ENCODE measurements around the gene RASGRF2. TPM values are rescaled to one million over a fixed set of nuclear protein-coding genes. Genes with fewer than 3 reads are reported as not detected.

Gene RASGRF2
- total RNA-seq, 1 experiment from 2014 or later: not detected

DNA sequence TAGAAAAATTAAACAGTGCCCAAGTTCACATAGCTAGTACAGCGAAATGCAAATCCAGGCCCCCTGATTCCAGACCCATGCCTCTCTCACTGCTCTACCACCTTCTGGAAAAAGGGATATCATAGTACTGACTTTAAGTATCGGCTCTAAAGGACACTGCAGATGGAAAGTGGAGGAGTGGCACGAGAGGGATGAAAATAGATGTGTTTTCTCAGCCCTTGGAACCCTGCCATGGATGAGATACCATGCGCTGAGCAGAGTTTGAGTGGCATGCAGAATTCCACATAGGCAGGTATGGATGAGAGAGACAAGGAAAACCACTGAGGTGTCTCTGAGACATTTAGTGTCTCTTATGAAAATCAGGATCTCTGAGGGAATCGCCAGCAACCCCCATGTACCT, 291.8 kb downstream of the RASGRF2 start:
- H3K36me3 Mint-ChIP-seq (ENCODE audit: insufficient read depth, unreplicated experiment): peaks cover 7% of the 10 kb centered on the region
- CTCF ChIA-PET: interaction anchor here (0.6 to 1.6 kb wide), 3 partner anchors 51 to 1098 kb away, joined by 3 to 6 read pairs (median 4); no protein-coding TSS in a partner anchor
- BruUV-seq (replicated peaks): no TSS peak
- DNase-seq (ENCODE audit: unreplicated experiment): no peak
- intact Hi-C loops (cut with micrococcal nuclease): no loop called here
- peaks cover 9% of the 10 kb centered on the region for H3K4me1 Mint-ChIP-seq (ENCODE audit: insufficient read depth, unreplicated experiment)
- TF ChIP-seq, protein P1, sequence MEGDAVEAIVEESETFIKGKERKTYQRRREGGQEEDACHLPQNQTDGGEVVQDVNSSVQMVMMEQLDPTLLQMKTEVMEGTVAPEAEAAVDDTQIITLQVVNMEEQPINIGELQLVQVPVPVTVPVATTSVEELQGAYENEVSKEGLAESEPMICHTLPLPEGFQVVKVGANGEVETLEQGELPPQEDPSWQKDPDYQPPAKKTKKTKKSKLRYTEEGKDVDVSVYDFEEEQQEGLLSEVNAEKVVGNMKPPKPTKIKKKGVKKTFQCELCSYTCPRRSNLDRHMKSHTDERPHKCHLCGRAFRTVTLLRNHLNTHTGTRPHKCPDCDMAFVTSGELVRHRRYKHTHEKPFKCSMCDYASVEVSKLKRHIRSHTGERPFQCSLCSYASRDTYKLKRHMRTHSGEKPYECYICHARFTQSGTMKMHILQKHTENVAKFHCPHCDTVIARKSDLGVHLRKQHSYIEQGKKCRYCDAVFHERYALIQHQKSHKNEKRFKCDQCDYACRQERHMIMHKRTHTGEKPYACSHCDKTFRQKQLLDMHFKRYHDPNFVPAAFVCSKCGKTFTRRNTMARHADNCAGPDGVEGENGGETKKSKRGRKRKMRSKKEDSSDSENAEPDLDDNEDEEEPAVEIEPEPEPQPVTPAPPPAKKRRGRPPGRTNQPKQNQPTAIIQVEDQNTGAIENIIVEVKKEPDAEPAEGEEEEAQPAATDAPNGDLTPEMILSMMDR (IDR thresholded peaks at IDR 0.05; ENCODE audit: unreplicated experiment): no peak
- no peak overlapping the region for H3K27ac Mint-ChIP-seq (ENCODE audit: low read depth, unreplicated experiment)
- no peaks in the 10 kb centered on the region for H3K9me3 Mint-ChIP-seq (ENCODE audit: unreplicated experiment)
- H3K4me3 Mint-ChIP-seq (ENCODE audit: unreplicated experiment): no peak overlapping the region
- H3K27me3 Mint-ChIP-seq (ENCODE audit: insufficient read depth, unreplicated experiment): no peaks in the 10 kb centered on the region
- POLR2A ChIA-PET: interaction anchor here (0.9 kb wide), 1 partner anchor 48 kb away, joined by 3 read pairs; no protein-coding TSS in a partner anchor

DNA sequence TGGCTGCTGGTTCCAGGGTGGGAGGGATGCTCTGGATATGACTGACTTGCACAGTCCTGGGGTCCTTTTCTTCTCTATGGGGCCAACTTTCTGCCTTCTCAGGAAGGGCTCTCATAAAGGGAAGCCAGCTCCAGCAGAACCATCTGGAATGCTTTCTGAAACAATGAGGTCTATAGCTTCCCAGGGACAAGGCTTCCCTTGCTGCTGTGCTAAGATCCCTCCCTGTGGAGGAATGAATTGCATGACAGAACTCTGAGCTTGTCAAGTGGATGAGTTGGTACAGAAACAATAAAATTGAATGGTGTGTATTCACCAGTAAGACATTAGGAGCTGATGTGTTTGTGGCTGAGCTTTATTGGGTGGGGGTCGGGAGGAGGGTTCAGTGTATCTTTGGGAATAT, 292.7 kb downstream of the RASGRF2 start:
- POLR2A ChIA-PET: interaction anchor here (1.4 to 1.8 kb wide), 2 partner anchors 16 to 46 kb away, joined by 7 to 9 read pairs; no protein-coding TSS in a partner anchor
- H3K4me3 Mint-ChIP-seq (ENCODE audit: unreplicated experiment): no peak overlapping the region
- TF ChIP-seq, protein P1 (IDR thresholded peaks at IDR 0.05; ENCODE audit: unreplicated experiment): no peak
- peaks cover 7% of the 10 kb centered on the region for H3K36me3 Mint-ChIP-seq (ENCODE audit: insufficient read depth, unreplicated experiment)
- no peaks in the 10 kb centered on the region for H3K27me3 Mint-ChIP-seq (ENCODE audit: insufficient read depth, unreplicated experiment)
- no peaks in the 10 kb centered on the region for H3K9me3 Mint-ChIP-seq (ENCODE audit: unreplicated experiment)
- no peak overlapping the region for H3K27ac Mint-ChIP-seq (ENCODE audit: low read depth, unreplicated experiment)
- peaks cover 9% of the 10 kb centered on the region for H3K4me1 Mint-ChIP-seq (ENCODE audit: insufficient read depth, unreplicated experiment)
- CTCF ChIA-PET: interaction anchor here (0.6 to 1.6 kb wide), 6 partner anchors 17 to 896 kb away, joined by 3 to 7 read pairs (median 4); no protein-coding TSS in a partner anchor
- intact Hi-C loops (cut with micrococcal nuclease): no loop called here
- DNase-seq (ENCODE audit: unreplicated experiment): no peak
- BruUV-seq (replicated peaks): no TSS peak

DNA sequence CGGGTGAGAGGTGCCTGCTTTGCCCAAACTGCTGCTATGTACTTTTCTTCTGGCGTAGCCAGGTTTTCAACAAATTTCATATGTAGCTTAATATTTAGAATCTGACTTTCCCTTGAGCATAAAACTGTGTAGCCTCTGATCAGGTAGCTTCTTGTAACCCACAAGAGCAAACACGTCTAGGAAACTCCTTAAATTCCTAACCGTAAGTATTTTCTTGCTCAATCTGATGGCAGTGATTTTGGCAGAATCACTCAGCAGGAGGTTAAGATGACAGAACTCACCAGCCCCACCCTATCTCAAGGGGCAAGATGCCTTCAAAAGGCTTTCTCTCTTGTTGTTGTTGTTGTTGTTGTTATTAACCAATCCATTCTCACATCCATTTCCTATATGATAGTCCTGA, 293.7 kb downstream of the RASGRF2 start:
- Mint-ChIP-seq H3K27ac (ENCODE audit: low read depth, unreplicated experiment) (no peak overlapping the region), H3K36me3 (ENCODE audit: insufficient read depth, unreplicated experiment) (peaks cover 7% of the 10 kb centered on the region), H3K27me3 (ENCODE audit: insufficient read depth, unreplicated experiment) (no peaks in the 10 kb centered on the region), H3K4me1 (ENCODE audit: insufficient read depth, unreplicated experiment) (peaks cover 9% of the 10 kb centered on the region), H3K4me3 (ENCODE audit: unreplicated experiment) (no peak overlapping the region), H3K9me3 (ENCODE audit: unreplicated experiment) (no peaks in the 10 kb centered on the region)
- ChIA-PET CTCF (interaction anchor here (0.7 to 1.2 kb wide), 4 partner anchors 16 to 47 kb away, joined by 3 to 7 read pairs (median 4); no protein-coding TSS in a partner anchor), POLR2A (interaction anchor here (0.6 to 1.8 kb wide), 4 partner anchors 15 to 318 kb away, joined by 3 to 9 read pairs (median 6); no protein-coding TSS in a partner anchor)
- intact Hi-C loops (cut with micrococcal nuclease): no loop called here
- TF ChIP-seq, protein P1 (IDR thresholded peaks at IDR 0.05; ENCODE audit: unreplicated experiment): no peak
- no TSS peak for BruUV-seq (replicated peaks)
- peak; percentile 26 for DNase-seq (ENCODE audit: unreplicated experiment)

DNA sequence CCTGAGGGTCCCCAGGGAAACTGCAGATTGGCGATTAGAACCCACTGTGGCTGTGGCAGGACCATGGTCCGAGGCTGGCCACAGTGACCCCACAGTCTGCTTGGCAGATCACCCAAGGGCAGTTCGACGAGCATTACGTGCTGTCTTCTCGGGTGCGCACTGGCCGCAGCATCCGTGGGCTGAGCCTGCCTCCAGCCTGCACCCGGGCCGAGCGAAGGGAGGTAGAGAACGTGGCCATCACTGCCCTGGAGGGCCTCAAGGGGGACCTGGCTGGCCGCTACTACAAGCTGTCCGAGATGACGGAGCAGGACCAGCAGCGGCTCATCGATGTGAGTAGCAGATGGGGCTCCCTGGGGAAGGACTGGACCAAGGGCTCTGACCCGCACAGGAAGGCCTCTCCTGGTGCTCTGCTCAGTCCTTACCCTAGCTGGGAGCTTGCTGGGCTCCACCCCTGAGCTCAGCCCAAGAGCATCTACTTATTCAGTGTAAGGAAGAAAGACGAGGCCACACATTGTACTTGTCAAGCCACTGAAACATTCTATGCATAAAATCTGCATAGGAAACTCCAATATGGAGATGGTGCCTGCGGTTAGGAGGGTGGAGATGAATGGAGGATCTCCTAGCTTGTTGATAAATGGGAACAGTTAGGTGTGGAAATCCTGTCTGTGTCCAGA, 294.9 kb downstream of the RASGRF2 start:
- CTCF ChIA-PET: interaction anchor here (0.6 to 1.6 kb wide), 3 partner anchors 28 to 950 kb away, joined by 3 to 5 read pairs (median 4); no protein-coding TSS in a partner anchor
- peaks cover 9% of the 10 kb centered on the region for H3K4me1 Mint-ChIP-seq (ENCODE audit: insufficient read depth, unreplicated experiment)
- peaks cover 7% of the 10 kb centered on the region for H3K36me3 Mint-ChIP-seq (ENCODE audit: insufficient read depth, unreplicated experiment)

More for the DNA sequence above, 294.9 kb downstream of the RASGRF2 start:
- intact Hi-C loops (cut with micrococcal nuclease): no loop called here
- no peak overlapping the region for H3K4me3 Mint-ChIP-seq (ENCODE audit: unreplicated experiment)
- no peak overlapping the region for H3K27ac Mint-ChIP-seq (ENCODE audit: low read depth, unreplicated experiment)
- H3K9me3 Mint-ChIP-seq (ENCODE audit: unreplicated experiment): peaks cover 4% of the 10 kb centered on the region
- TF ChIP-seq, protein P1 (IDR thresholded peaks at IDR 0.05; ENCODE audit: unreplicated experiment): no peak
- POLR2A ChIA-PET: interaction anchor here (1.6 kb wide), 1 partner anchor 45 kb away, joined by 4 read pairs; no protein-coding TSS in a partner anchor
- DNase-seq (ENCODE audit: unreplicated experiment): no peak
- no peaks in the 10 kb centered on the region for H3K27me3 Mint-ChIP-seq (ENCODE audit: insufficient read depth, unreplicated experiment)
- BruUV-seq (replicated peaks): no TSS peak
